Heart left ventricle (tissue), 16 donors: Measurements from ENCODE around the gene PIGO. TPM values are rescaled to one million over a fixed set of nuclear protein-coding genes. Genes with fewer than 3 reads are reported as not detected.

Source experiments
- ATAC-seq, 4 donors: fragments of 200-7000 bp; cut with Tn5 transposase; one replicate each; pipeline ENCODE4 v1.9.1; 2020 to 2022; ENCODE audit warnings: moderate library complexity in 4 of 4, mild to moderate bottlenecking in 3 of 4, moderate number of reproducible peaks in 1 of 4
- DNase-seq, 5 donors: peaks; one replicate each; pipeline ENCODE4 v3.0.0-alpha.2; 2020
- H3K27ac ChIP-seq, 12 donors: fragments of 200-600 bp; sonication (generic) in 4 of 12; one replicate each; pipeline versions ENCODE4 v1.5.0 to v1.8.0; 2016 to 2022; ENCODE audit warnings: mild to moderate bottlenecking in 2 of 12
- H3K27me3 ChIP-seq, 9 donors: fragments of 200-600 bp; sonication (generic) in 2 of 9; one replicate each; pipeline versions ENCODE4 v1.5.1 to v1.8.0; 2016 to 2022; ENCODE audit warnings: mild to moderate bottlenecking in 3 of 9
- H3K36me3 ChIP-seq, 9 donors: fragments of 200-600 bp; sonication (generic) in 2 of 9; one replicate each; pipeline versions ENCODE4 v1.5.0 to v1.8.0; 2018 to 2022; ENCODE audit warnings: mild to moderate bottlenecking in 2 of 9
- H3K4me1 ChIP-seq, 12 donors: fragments of 200-600 bp; sonication (generic) in 4 of 12; one replicate each; pipeline versions ENCODE4 v1.5.0 to v1.8.0; 2016 to 2022; ENCODE audit warnings: mild to moderate bottlenecking in 3 of 12
- H3K4me3 ChIP-seq, 12 donors: fragments of 200-600 bp; sonication (generic) in 4 of 12; one replicate each; pipeline versions ENCODE4 v1.5.0 to v1.8.0; 2017 to 2022; ENCODE audit warnings: mild to moderate bottlenecking in 9 of 12, moderate library complexity in 4 of 12
- H3K9me3 ChIP-seq, 12 donors: fragments of 200-600 bp; sonication (generic) in 4 of 12; one replicate each; pipeline versions ENCODE4 v1.5.0 to v1.8.0; 2016 to 2022; ENCODE audit warnings: mild to moderate bottlenecking in 1 of 12
- CTCF ChIP-seq, 12 donors: fragments of 200-600 bp; sonication (generic) in 4 of 12; IDR thresholded peaks; one replicate each; pipeline versions ENCODE4 v1.5.0 to v1.8.0; 2018 to 2022; ENCODE audit warnings: antibody characterized with exemption in 12 of 12, mild to moderate bottlenecking in 5 of 12
- POLR2A ChIP-seq, 2 donors: fragments of 450-650 bp; IDR thresholded peaks; one replicate each; pipeline ENCODE4 v1.6.1; 2017; ENCODE audit warnings: antibody characterized with exemption in 2 of 2, mild to moderate bottlenecking in 2 of 2, moderate library complexity in 2 of 2
- WGBS, 4 donors: extraction: QIAGEN DNeasy Blood & Tissue Kit in 2 of 4; methylation state at CpG; one replicate each; pipeline versions ENCODE4 v1.1.5 to v1.1.7; 2013 to 2018; 5-methylcytosine and 5-hydroxymethylcytosine counted together
- intact Hi-C, 10 donors: fragments of 100-400 bp; cut with DNase I; formaldehyde crosslinking; loops; one replicate each; pipeline versions ENCODE4 v1.11.1 to v1.14.2; 2022
- polyA plus RNA-seq, 2 donors: library from polyadenylated mRNA; stranded (reverse); fragments of 200-250 nt; gene quantifications; one replicate each; pipeline ENCODE4 v1.2.3, GENCODE V29; 2013
- total RNA-seq, 9 donors: library from RNA; depleted of rRNA in 2 of 9; stranded (reverse); fragments of >200 nt in 2 of 9; fragmentation: NEBNext Ultra II Directional in 3 of 9; extraction: Animal tissue kit (Norgen Biotek cat#: 25700) in 3 of 9; gene quantifications; one replicate each; pipeline versions ENCODE4 v1.1.0 to v1.2.4, GENCODE V29; 2016 to 2023
- donor health status: ischemic (EF 13 %, LVEDD 7.1; RV severe dilation, severe dysfunction).
- donor health status: healthy with polysubstance abuse.
- donor health status: DM: no; HTN: yes; CAD: no.
- donor health status: DM: no; HTN: no; CAD: no.
- donor health status: ischemic (EF 25% LVEDD 6.9; RV normal size, moderate dysfunction).
- donor health status: ischemic (EF 25% LVEDD 5.7; RV mildly dilated, moderate dysfunction).
- donor health status: healthy.
- donor health status: DM: yes; HTN: yes; CAD: no.
- donor health status: ischemic (EF 35%, LVEDD 5.7; RV mildly dilated, moderate dysfunction).
- donor health status: nonischemic (EF 11% LVEDD 7.7; RV severe dilation, severe dysfunction).
- donor health status: DM: yes; HTN: yes; CAD: no.
- donor health status: PGD.
- donor health status: ischemic (EF 29% LVEDD 5.4; RV normal size, mild dysfunction).
- donor health status: nonischemic (EF 23%, LVEDD 6.1; RV moderate dilation, normal function).

The PIGO gene
- total and polyA plus RNA-seq, 11 donors, result 7.0 to 13.1 (median 9.1) TPM

- H3K27ac ChIP-seq, result no peak overlapping the region
- H3K4me3 ChIP-seq, result no peak overlapping the region
- H3K9me3 ChIP-seq, result no peaks in the 10 kb centered on the region
- 88 to 94% (median 90%) methylated on average over 3 of the region's 3 CpGs for WGBS, 4 donors
- no peaks in the 10 kb centered on the region for H3K27me3 ChIP-seq
- DNase-seq (no peak), ATAC-seq (no peak)
- intact Hi-C loops, result loop anchor here (2.0 to 5.0 kb wide), 6 partner anchors 25 to 335 kb away; partner anchors contain the start of gene VCP (in 1 of the 10)
- peaks cover 0 to 28% (median 21%) of the 10 kb centered on the region in 12 donors for H3K4me1 ChIP-seq
- TF ChIP-seq POLR2A (IDR thresholded peaks at IDR 0.05), result no peak
- H3K36me3 ChIP-seq, result peaks cover 0 to 45% (median 39%) of the 10 kb centered on the region in 9 donors
Observed at GRCh38 chr9:35097573-35097972, 1.2 kb upstream of the PIGO start.

- peaks cover 2 to 80% (median 64%) of the 10 kb centered on the region in 9 donors for H3K36me3 ChIP-seq
- no peaks in the 10 kb centered on the region for H3K9me3 ChIP-seq
- TF ChIP-seq POLR2A (IDR thresholded peaks at IDR 0.05) (no peak), CTCF (IDR thresholded peaks at IDR 0.05) (no peak)
- DNase-seq (no peak), ATAC-seq (no peak)
- peaks cover 0 to 13% (median 9%) of the 10 kb centered on the region in 12 donors for H3K4me1 ChIP-seq
- H3K27ac ChIP-seq, result no peak overlapping the region
- H3K4me3 ChIP-seq, result no peak overlapping the region
- WGBS, 4 donors, result 88 to 95% (median 94%) methylated on average over 3 to 17 of the region's 17 CpGs
- intact Hi-C loops, result no loop called here
- H3K27me3 ChIP-seq, result no peaks in the 10 kb centered on the region
Observed at GRCh38 chr9:35091536-35091935, 4.9 kb downstream of the PIGO start.

GRCh38 chr9:35089434-35089833 is 7.0 kb downstream of the PIGO start:
- Histone ChIP-seq H3K27me3 (no peaks in the 10 kb centered on the region), H3K27ac (no peak overlapping the region), H3K36me3 (peaks cover 2 to 96% (median 67%) of the 10 kb centered on the region in 9 donors), H3K9me3 (no peaks in the 10 kb centered on the region), H3K4me1 (no peaks in the 10 kb centered on the region), H3K4me3 (no peak overlapping the region)
- ATAC-seq, result no peak
- WGBS, 4 donors, result 76 to 98% (median 96%) methylated on average over 2 of the region's 2 CpGs
- no peak for TF ChIP-seq POLR2A (IDR thresholded peaks at IDR 0.05)
- TF ChIP-seq CTCF (IDR thresholded peaks at IDR 0.05), result no peak
- DNase-seq, result no peak
- intact Hi-C loops, result no loop called here

GRCh38 chr9:35085078-35085477 is 11.3 kb downstream of the PIGO start:
- ATAC-seq (no peak), DNase-seq (no peak)
- Histone ChIP-seq H3K27me3 (no peaks in the 10 kb centered on the region), H3K27ac (no peak overlapping the region), H3K36me3 (peaks cover 1 to 52% (median 28%) of the 10 kb centered on the region in 9 donors), H3K4me1 (peaks cover 0 to 8% (median 1%) of the 10 kb centered on the region in 12 donors), H3K9me3 (no peaks in the 10 kb centered on the region), H3K4me3 (no peak overlapping the region)
- 78 to 91% (median 89%) methylated on average over 2 of the region's 2 CpGs for WGBS, 4 donors
- TF ChIP-seq CTCF (IDR thresholded peaks at IDR 0.05) (no peak), POLR2A (IDR thresholded peaks at IDR 0.05) (no peak)
- intact Hi-C loops, result no loop called here
